GM12878 (cell line): ENCODE results near the gene UVRAG. TPM values are rescaled to one million over a fixed set of nuclear protein-coding genes. Genes with fewer than 3 reads are reported as not detected.
"Not testable (repeated sequence)": the region's sequence is repeated elsewhere in the genome, so short reads cannot be mapped to it uniquely, and the experiment has no call there.

Experiments
- ATAC-seq: fragments of 200-7000 bp; cut with Tn5 transposase; 3 replicates; pipeline ENCODE4 v1.9.1; 2020; ENCODE audit warnings: mild to moderate bottlenecking, moderate library complexity
- BruUV-seq: library from RNA; stranded (reverse); fragments of 400-500 nt; replicated peaks from 2 replicates; lab custom pipeline; 2021; lab: Mats Ljungman, UMichigan
- CTCF ChIA-PET: fragments of 300-600 bp; sonication (Branson Sonifier 250); formaldehyde crosslinking; extraction: SDS; loops from one replicate; lab custom pipeline; 2021; ENCODE audit warnings: inconsistent platforms; lab: Yijun Ruan, JAX
- POLR2A ChIA-PET: fragments of 350-600 bp; formaldehyde crosslinking; extraction: SDS; loops from one replicate; lab custom pipeline; 2021; ENCODE audit warnings: inconsistent platforms; lab: Charles Lee
- RAD21 ChIA-PET: fragments of 300-600 bp; sonication (Branson Sonifier 250); formaldehyde crosslinking; loops from one replicate; lab custom pipeline; 2023; ENCODE audit warnings: antibody characterized with exemption; ENCODE audit not compliant: unreplicated experiment; lab: Charles Lee
- SMC1A ChIA-PET: fragments of 300-600 bp; sonication (Branson Sonifier 250); formaldehyde crosslinking; loops from one replicate; lab custom pipeline; 2023; ENCODE audit not compliant: unreplicated experiment, uncharacterized antibody; lab: Charles Lee
- DNase-seq: peaks from one replicate; pipeline ENCODE4 v3.0.0-alpha.2; 2011; ENCODE audit warnings: low read depth, low spot score
- FAIRE-seq: peaks from 3 replicates; lab custom pipeline; 2011; peaks lifted over from hg19 to GRCh38; lab: Jason Lieb, UNC
- H2AFZ ChIP-seq: 2 replicates; pipeline ENCODE4 v1.6.0; 2011; ENCODE audit warnings: low read depth, low read length, control low read depth; ENCODE audit not compliant: control insufficient read depth
- H3K27ac ChIP-seq: 2 replicates; pipeline ENCODE4 v1.5.1; 2011; ENCODE audit warnings: control low read depth; ENCODE audit not compliant: control insufficient read depth, insufficient read depth
- H3K27me3 ChIP-seq, 2 experiments: replicated peaks in 1 of 2; 2 replicates each; pipeline versions ENCODE4 v1.6.0 to v1.6.1; 2011; ENCODE audit warnings: low read length in 1 of 2; ENCODE audit not compliant: control insufficient read depth in 2 of 2, insufficient read depth in 2 of 2
- H3K36me3 ChIP-seq, 2 experiments: 2 replicates each; pipeline ENCODE4 v1.5.1; 2011; ENCODE audit warnings: low read length in 1 of 2; ENCODE audit not compliant: control insufficient read depth in 2 of 2, insufficient read depth in 2 of 2
- H3K4me1 ChIP-seq: 2 replicates; pipeline ENCODE4 v1.6.1; 2011; ENCODE audit warnings: mild to moderate bottlenecking, low read length, moderate library complexity, mixed read lengths; ENCODE audit not compliant: control insufficient read depth, insufficient read depth
- H3K4me2 ChIP-seq: 2 replicates; pipeline ENCODE4 v1.6.0; 2011; ENCODE audit warnings: control low read depth; ENCODE audit not compliant: control insufficient read depth, insufficient read depth
- H3K4me3 ChIP-seq: fragments of 200-600 bp; sonication (generic); 2 replicates; pipeline ENCODE4 v1.5.1; 2016
- H3K79me2 ChIP-seq: 2 replicates; pipeline ENCODE4 v1.6.0; 2011; ENCODE audit warnings: low read length; ENCODE audit not compliant: control insufficient read depth, insufficient read depth
- H3K9ac ChIP-seq: 2 replicates; pipeline ENCODE4 v1.8.0; 2011; ENCODE audit warnings: low read length, control low read depth, mixed read lengths; ENCODE audit not compliant: control insufficient read depth, insufficient read depth
- H3K9me3 ChIP-seq: replicated peaks from 3 replicates; pipeline ENCODE4 v1.5.1; 2011; ENCODE audit warnings: mild to moderate bottlenecking, low read length; ENCODE audit not compliant: control insufficient read depth, insufficient read depth
- H4K20me1 ChIP-seq: 2 replicates; pipeline ENCODE4 v1.6.0; 2011; ENCODE audit not compliant: control insufficient read depth, insufficient read depth
- BHLHE40 ChIP-seq, 2 experiments: fragments of 450-650 bp in 1 of 2; IDR thresholded peaks; 2 replicates each; pipeline ENCODE4 v1.6.1; 2011 to 2017; ENCODE audit warnings: low read depth in 2 of 2, borderline replicate concordance in 1 of 2, improper control_type of control experiment in 1 of 2, low read length in 1 of 2, mild to moderate bottlenecking in 1 of 2
- CBX5 ChIP-seq: sonication (generic); IDR thresholded peaks from 2 replicates; pipeline ENCODE4 v1.6.1; 2016; ENCODE audit warnings: low read depth, moderate library complexity, mild to moderate bottlenecking, inconsistent platforms
- DPF2 ChIP-seq: fragments of 450-650 bp; IDR thresholded peaks from 2 replicates; pipeline ENCODE4 v1.6.1; 2017; ENCODE audit warnings: mild to moderate bottlenecking
- EED ChIP-seq: sonication (generic); IDR thresholded peaks from 2 replicates; pipeline ENCODE4 v1.6.1; 2016; ENCODE audit warnings: antibody characterized with exemption, low read depth
- GABPA ChIP-seq: IDR thresholded peaks from 2 replicates; pipeline ENCODE4 v1.6.1; 2014; ENCODE audit warnings: antibody characterized with exemption, low read depth, mild to moderate bottlenecking, inconsistent platforms
- IKZF2 ChIP-seq, 2 experiments: fragments of 450-650 bp; IDR thresholded peaks; 2 replicates each; pipeline ENCODE4 v1.6.1; 2017; ENCODE audit warnings: mild to moderate bottlenecking in 2 of 2, moderate library complexity in 2 of 2
- IRF4 ChIP-seq: IDR thresholded peaks from 2 replicates; pipeline ENCODE4 v1.6.1; 2011; ENCODE audit warnings: low read depth, low read length
- LARP7 ChIP-seq: fragments of 450-650 bp; IDR thresholded peaks from 2 replicates; pipeline ENCODE4 v1.6.1; 2017; ENCODE audit warnings: mild to moderate bottlenecking
- RBBP5 ChIP-seq: fragments of 200-600 bp; sonication (generic); conservative IDR thresholded peaks from 2 replicates; pipeline ENCODE4 v1.6.1; 2016
- SIN3A ChIP-seq: IDR thresholded peaks from 2 replicates; pipeline ENCODE4 v1.6.1; 2012; ENCODE audit warnings: low read depth, low read length, improper control_type of control experiment
- SMAD1 ChIP-seq: fragments of 450-650 bp; IDR thresholded peaks from 2 replicates; pipeline ENCODE4 v1.6.1; 2018; ENCODE audit warnings: mild to moderate bottlenecking, low read depth; ENCODE audit not compliant: partially characterized antibody
- SMAD5 ChIP-seq: IDR thresholded peaks from 2 replicates; pipeline ENCODE4 v1.6.1; 2016; ENCODE audit warnings: antibody characterized with exemption, low read depth
- SP1 ChIP-seq: IDR thresholded peaks from one replicate; pipeline ENCODE4 v1.6.1; 2011; ENCODE audit warnings: low read depth, low read length
- ZNF622 ChIP-seq: fragments of 450-650 bp; IDR thresholded peaks from 2 replicates; pipeline ENCODE4 v1.6.1; 2017; ENCODE audit warnings: mild to moderate bottlenecking, inconsistent platforms
- WGBS: methylation state at CpG from one replicate; pipeline ENCODE4 v1.1.6; 2016; ENCODE audit warnings: low lambda C conversion rate; ENCODE audit not compliant: insufficient replicate concordance, insufficient coverage; ENCODE audit errors: missing lambda C conversion rate; 5-methylcytosine and 5-hydroxymethylcytosine counted together
- in situ Hi-C: fragments of 300-500 bp; cut with MboI; formaldehyde crosslinking; loops from 9 replicates; pipeline ENCODE4 v1.14.3; 2018; ENCODE audit warnings: mixed read lengths
- intact Hi-C: fragments of 100-400 bp; cut with micrococcal nuclease; formaldehyde crosslinking; loops from one replicate; pipeline ENCODE4 v1.14.2; 2022; ENCODE audit not compliant: unreplicated experiment
- polyA plus RNA-seq, 11 experiments: library from polyadenylated mRNA; depleted of rRNA in 4 of 11; unstranded in 6 of 11; stranded (reverse) in 5 of 11; fragments of >200 nt; fragmentation: Nextera tagmentation in 4 of 11; fragmentation: Illumina TruSeq in 1 of 11; extraction: Ambion mirVana in 4 of 11; extraction: Trizol in 1 of 11; gene quantifications; 1 replicate in 1 of 11; 2 replicates in 10 of 11; pipeline versions ENCODE4 v1.2.1 to v1.2.3, GENCODE V29; 2011 to 2016; ENCODE audit warnings: inconsistent platforms in 2 of 11, missing spikeins in 2 of 11, low read depth in 1 of 11
- total RNA-seq, 4 experiments: library from RNA; depleted of rRNA in 3 of 4; stranded (reverse); fragments of >200 nt in 3 of 4; fragmentation: Illumina TruSeq in 1 of 4; extraction: Trizol in 1 of 4; gene quantifications; 2 replicates each; pipeline versions ENCODE4 v1.2.1 to v1.2.3, GENCODE V29; 2013 to 2021
- TF ChIP-seq, protein P1 (sequence below): fragments of 150-350 bp; IDR thresholded peaks from 2 replicates; pipeline ENCODE4 v1.6.1; 2016; ENCODE audit warnings: low read depth, low read length

Gene UVRAG
- total and polyA plus RNA-seq, 10 of the 15 experiments (the other 5 are each of a cell fraction or from before 2014, with no cell fraction given), result 7.0 to 43.4 (median 37.0) TPM

DNA sequence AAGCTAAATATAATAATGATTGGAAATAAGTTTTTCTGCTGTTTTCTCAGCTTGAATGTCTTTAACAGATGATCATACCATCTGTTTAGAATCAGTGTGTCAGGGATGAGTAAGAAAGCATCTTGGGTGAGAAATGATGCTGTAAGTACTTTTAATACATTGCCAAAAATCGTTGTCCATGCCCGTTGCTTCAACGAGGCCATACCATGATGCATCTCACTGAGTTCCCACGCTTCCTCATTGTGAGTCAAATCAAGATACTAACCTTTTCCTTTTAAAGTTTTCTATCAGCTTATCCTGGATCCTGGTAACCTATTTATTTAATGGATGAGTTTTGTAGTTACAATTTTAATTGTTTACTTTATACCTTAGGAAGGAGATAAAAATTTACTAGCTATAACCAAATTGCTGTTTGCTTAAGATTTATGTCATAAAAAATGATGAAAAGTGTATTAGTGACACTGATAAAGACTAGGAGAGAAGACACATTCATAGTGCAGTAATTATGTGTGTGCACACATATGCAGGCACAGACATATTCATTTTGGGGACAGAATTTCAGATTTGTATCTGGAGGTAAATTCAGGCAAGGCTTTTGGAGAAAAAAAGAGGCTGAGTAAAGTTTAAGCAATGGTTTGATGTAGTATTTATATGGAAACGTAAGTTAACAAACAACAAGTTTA lies 154.8 kb downstream of the UVRAG start:
- CTCF ChIA-PET, result interaction anchor here (0.9 to 1.0 kb wide), 3 partner anchors 10 to 98 kb away, joined by 3 to 6 read pairs (median 3); no protein-coding TSS in a partner anchor
- Histone ChIP-seq H3K27ac (no peak overlapping the region), H3K27me3 (no peaks in the 10 kb centered on the region)
- POLR2A ChIA-PET, result no interaction called here
- in situ Hi-C loops, result no loop called here
- FAIRE-seq, result no peak
- TF ChIP-seq SMAD1 (no peak), RBBP5 (no peak), IKZF2 (IDR thresholded peaks at IDR 0.05) (no peak), IRF4 (no peak), CBX5 (no peak), BHLHE40 (IDR thresholded peaks at IDR 0.05; ENCODE audit: borderline replicate concordance in 1 of 2, low read depth in 2 of 2, low read length in 1 of 2) (no peak), SIN3A (no peak), EED (no peak), LARP7 (no peak), SP1 (no peak), ZNF622 (no peak), DPF2 (no peak), SMAD5 (no peak), GABPA (no peak)
- TF ChIP-seq, protein P1, sequence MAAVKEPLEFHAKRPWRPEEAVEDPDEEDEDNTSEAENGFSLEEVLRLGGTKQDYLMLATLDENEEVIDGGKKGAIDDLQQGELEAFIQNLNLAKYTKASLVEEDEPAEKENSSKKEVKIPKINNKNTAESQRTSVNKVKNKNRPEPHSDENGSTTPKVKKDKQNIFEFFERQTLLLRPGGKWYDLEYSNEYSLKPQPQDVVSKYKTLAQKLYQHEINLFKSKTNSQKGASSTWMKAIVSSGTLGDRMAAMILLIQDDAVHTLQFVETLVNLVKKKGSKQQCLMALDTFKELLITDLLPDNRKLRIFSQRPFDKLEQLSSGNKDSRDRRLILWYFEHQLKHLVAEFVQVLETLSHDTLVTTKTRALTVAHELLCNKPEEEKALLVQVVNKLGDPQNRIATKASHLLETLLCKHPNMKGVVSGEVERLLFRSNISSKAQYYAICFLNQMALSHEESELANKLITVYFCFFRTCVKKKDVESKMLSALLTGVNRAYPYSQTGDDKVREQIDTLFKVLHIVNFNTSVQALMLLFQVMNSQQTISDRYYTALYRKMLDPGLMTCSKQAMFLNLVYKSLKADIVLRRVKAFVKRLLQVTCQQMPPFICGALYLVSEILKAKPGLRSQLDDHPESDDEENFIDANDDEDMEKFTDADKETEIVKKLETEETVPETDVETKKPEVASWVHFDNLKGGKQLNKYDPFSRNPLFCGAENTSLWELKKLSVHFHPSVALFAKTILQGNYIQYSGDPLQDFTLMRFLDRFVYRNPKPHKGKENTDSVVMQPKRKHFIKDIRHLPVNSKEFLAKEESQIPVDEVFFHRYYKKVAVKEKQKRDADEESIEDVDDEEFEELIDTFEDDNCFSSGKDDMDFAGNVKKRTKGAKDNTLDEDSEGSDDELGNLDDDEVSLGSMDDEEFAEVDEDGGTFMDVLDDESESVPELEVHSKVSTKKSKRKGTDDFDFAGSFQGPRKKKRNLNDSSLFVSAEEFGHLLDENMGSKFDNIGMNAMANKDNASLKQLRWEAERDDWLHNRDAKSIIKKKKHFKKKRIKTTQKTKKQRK, result no peak
- TF ChIP-seq, all 136 proteins: peak for 0
- no peak for DNase-seq
- Histone ChIP-seq H3K9me3 (peaks cover 2% of the 10 kb centered on the region; the same call in 2 of the 3 replicates), H2AFZ (no peak overlapping the region), H3K36me3 (peaks cover 0 to 5% of the 10 kb centered on the region in 2 experiments; a peak in 1 of 4 replicates), H3K4me2 (no peak overlapping the region), H3K4me3 (no peak overlapping the region), H3K79me2 (peaks cover 12% of the 10 kb centered on the region), H4K20me1 (no peaks in the 10 kb centered on the region), H3K4me1 (peaks cover 4% of the 10 kb centered on the region), H3K9ac (no peak overlapping the region)
- 49% methylated on average over 5 of the region's 5 CpGs for WGBS
- SMC1A ChIA-PET, result interaction anchor here (1.4 kb wide), 1 partner anchor 10 kb away, joined by 3 read pairs; no protein-coding TSS in a partner anchor
- no peak for ATAC-seq
- RAD21 ChIA-PET, result no interaction called here
- no TSS peak for BruUV-seq
- intact Hi-C loops, result no loop called here

DNA sequence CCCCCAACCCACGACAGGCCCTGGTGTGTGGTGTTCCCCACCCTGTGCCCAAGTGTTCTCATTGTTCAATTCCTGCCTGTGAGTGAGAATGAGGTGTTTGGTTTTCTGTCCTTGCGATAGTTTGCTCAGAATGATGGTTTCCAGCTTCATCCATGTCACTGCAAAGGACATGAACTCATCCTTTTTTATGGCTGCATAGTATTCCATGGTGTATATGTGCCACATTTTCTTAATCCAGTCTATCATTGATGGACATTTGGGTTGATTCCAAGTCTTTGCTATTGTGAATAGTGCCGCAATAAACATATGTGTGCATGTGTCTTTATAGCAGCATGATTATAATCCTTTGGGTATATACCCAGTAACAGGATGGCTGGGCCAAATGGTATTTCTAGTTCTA lies 158.7 kb downstream of the UVRAG start:
- in situ Hi-C loops, H4K20me1 ChIP-seq, DNase-seq, H3K4me3 ChIP-seq, H3K27me3 ChIP-seq, RAD21 ChIA-PET, H3K79me2 ChIP-seq, CTCF ChIA-PET, BruUV-seq, H3K36me3 ChIP-seq, intact Hi-C loops, FAIRE-seq, H3K4me2 ChIP-seq, H2AFZ ChIP-seq, SMC1A ChIA-PET, POLR2A ChIA-PET, H3K4me1 ChIP-seq, H3K9ac ChIP-seq, H3K27ac ChIP-seq, ATAC-seq, H3K9me3 ChIP-seq: not testable (repeated sequence)
- WGBS, result 95% methylated on average over 3 of the region's 3 CpGs
